GM18508 (cell line): ENCODE measurements around the gene FER.

Experiments used
- ATAC-seq: cut with Tn5 transposase; IDR thresholded peaks from one replicate; pipeline ENCODE4 v1.9.1; 2021; ENCODE audit warnings: moderate number of reproducible peaks; ENCODE audit not compliant: insufficient read depth, unreplicated experiment

Gene FER

DNA sequence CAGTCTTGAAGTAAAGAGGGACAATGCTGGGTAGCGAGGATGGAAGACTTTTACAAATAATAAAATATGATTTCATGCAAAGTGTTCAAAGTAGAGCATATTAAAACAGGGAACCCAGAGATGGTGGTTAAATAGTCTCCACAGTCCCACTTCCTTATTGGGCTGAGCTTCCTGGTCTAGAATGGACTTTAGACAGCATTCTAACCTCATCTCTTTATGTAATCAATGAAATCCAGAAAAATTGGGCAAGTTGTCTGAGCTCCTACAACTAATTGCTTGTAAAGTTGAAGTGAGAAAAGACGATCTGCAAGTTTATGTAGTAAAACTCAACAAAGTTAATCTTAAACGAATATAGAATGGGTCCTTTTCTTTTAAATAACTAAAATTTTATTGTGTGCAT is 333.2 kb downstream of the FER start:
- ATAC-seq, result no peak

DNA sequence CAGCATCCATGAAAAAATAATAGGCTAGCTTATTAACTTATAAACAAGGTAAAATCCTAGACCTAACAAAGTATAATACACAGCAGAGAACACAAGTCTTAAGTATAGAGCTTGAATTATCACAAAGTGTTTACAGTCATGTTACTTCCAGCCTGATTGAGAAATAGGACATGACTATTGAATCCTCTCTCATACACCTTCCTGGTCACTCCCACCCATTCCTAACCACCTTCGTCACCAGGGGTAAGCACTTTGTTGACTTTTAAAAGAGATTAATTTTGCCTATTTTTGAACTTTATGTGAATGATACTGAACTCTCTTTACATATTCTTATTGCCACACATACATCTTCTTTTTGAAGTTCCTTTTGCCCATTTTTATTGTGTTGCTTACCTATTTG is 336.2 kb downstream of the FER start:
- no peak for ATAC-seq

DNA sequence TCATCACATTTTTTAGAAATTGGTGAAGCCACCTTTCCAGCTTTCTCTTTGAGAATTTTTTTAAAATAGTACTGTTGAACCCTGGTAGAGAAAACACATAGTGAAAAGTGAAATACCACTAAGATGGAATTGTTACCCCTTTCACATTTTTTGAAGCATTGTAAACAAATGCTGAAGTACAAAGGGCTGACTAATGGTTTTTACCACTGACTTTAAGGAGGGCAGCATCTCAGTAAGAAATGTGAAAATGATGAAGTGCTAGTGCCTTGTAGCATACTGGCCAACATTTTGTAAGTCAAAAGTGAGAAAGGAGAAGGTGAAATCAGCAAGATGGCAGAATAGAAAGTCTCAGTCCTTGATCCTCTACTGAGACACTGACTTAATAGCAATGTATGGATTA is 341.5 kb downstream of the FER start:
- ATAC-seq, result no peak

DNA sequence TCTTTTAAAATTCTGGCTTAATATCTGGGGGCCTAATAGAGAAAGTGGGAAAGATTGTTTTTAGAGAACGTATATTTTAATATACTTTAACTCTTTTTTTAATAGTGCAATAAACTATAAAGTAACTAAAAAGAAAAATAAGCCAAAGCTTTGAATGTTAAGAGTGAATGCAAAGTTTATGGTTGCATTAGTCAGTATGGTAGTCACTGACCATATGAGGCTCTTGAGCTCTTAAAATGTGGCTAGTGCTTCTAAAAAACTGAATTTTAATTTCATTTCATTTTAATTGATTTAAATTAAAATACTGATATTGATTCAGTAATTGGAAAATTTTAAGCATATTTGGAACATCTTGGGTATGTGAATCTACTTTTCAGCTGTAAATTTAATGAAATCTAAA is 351.4 kb downstream of the FER start:
- no peak for ATAC-seq

DNA sequence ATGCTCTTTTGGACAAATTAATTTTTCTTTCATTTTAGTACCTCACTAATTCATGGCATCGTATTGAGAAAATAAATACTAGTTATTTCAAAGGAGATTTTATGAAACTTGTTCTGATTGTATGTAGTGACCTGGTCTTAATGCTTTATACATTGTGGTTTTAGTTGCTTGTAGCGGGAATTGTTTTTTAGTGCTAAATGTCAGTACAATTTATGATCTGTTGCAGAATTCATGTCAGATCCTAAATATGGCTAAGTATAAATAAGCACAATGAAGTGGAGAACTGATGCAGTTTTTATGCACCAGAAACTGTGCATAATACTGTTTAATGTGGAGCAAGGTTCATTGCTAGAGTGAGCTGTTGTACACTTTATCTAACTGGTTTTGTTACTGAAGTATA is 353.3 kb downstream of the FER start:
- no peak for ATAC-seq

DNA sequence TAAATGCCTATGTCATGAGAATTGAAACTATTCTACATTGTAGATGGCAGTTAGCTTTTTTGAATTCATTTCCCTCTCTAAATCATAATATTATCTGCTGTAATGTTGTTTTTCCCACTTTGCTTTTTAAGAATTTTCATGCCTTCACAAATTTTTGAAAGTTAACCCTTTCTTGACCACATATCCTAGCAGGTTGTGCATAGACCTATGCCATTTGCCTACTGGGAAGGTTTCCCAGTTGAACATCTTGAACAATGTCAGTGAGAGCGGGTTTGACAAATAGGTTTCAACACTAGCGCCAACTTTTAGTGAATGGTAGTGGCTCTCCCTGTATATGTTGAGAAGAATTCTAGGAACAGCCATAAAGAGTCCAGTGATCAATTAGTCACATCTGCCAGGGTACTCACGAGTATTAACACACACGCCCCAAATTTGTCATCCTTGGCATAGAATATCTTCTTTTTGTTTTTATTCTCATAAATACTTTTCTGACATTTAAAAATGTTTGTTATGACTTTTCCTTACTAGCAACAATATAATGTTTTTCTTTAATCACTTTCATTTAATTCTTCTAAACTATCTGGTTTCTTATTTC is 354.5 kb downstream of the FER start:
- no peak for ATAC-seq

DNA sequence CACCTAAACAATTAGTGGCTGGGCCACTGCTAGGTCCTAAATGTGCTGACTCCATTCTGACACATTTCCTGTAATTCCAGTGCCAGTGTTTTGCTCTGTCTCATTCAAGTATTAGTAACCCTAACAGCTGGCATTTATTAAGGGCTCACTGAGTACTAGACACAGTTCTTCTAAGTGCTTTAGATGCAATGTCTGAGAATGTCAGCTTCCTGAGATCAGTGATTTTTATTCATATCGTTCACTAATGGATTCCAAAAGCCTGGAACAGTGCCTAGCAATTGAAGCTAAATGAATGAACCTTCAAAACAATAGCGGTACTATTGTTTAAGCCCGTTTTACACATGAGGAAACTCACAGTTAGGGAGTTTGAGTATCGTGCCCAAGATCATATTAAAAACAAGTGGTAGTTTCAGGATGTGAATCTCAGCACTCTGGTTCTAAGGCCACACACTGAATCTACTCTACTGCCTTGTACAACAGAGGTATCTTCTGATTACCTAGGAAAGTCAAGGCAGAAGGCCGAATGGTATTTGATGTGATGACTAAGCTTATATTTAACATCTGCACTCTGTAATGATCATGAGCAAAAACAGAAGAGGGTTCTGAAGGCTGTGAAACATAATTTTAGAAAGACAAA is 358.1 kb downstream of the FER start:
- ATAC-seq, result no peak

DNA sequence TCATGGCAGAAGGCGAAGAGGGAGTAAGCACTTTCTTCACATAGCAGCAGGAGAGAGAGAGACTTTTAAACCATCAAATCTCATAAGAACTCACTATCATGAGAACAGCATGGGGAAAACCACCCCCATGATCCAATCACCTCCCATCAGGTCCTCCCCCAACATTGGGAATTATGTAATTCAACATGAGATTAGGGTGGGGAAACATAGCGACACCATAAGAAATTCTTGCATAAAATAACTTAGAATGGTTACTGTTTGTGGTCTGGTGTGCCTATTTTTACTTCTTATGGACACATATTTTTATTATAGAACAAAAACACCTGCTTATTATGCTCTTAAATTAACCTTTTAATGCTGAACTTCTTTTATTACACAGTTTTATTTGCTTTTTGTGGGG is 364.0 kb downstream of the FER start:
- no peak for ATAC-seq

DNA sequence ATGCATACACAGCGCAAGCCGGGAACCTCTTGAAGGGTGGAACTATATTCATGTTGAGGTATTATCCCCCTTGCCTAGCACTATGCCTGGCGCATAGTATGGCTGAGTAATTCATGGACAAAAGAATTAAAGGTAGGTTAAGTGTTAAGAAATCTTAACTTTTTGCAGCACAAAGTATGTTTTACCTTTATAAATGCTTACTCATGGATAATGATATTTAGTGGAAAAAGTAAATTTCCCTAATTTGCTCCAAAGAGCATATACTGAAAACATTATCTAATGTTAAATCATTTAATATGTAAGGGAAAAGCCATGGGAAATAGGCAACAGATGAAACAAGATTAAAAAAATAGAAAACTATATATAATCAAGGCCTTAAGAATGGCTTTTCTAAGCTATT is 365.9 kb downstream of the FER start:
- no peak for ATAC-seq

DNA sequence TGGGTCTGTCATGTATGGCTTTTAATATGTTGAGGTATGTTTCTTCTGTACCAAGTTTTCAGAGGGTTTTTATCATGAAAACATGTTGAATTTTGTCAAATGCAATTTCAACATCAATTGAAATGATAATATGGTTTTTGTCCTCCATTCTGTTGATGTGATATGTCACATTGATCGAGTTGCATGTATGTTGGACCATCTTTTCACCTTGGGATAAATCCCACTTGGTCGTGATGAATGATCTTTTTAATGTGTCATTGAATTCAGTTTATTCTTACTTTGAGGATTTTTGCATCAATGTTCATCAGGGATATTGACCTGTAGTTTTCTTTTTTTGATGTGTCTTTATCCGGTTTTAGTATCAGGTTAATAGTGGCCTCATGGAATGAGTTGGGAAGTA is 373.5 kb downstream of the FER start:
- no peak for ATAC-seq

DNA sequence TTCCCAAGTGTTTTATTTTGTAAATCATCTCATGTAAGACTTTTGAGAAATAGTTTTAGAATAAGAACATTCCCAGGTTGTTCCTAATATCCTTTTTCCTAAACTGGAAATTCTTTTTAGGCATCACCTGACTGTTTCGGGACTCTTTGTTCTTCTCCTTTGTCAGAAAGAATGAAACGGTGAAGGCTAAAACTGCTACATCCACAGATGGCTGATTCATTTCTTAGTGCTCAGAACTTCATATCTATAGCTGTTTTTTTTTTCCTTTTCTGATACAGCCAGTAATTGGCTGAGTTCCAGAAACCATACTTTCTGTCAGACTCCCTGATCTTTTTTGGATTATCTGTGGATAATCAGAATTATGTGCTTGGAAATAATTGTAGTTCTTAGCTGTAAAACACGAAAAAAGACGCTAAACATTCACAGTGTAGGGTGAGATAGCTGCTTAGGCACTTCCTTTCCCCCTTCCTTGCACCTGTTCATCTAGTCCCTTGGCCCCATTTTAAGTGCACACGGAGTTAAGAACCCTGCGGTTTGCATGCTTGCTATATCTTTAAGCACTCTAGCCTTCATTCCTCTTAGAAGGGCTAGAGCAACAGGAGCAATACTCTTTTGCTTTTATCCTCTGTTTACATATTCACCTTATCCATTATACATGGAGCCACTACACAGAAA is 378.2 kb downstream of the FER start:
- ATAC-seq, result no peak

DNA sequence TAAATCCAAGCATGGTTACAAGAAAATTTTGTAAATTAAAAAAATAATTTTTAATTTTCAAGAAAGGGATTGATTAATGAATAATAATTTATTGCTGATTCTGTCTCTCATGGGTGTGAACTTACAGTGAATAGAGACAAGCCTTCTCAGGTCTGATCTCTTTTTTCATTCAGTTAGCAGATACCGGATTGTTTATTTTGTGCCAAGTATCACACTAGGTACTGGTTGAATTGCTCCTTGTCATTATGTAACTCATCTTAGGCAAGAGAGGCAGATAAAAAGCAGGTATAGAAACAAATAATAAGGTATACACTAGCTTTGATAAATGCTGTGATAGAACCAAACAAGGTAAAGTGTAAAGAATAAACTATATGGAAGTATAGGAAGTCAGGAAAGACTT is 378.8 kb downstream of the FER start:
- ATAC-seq, result no peak

DNA sequence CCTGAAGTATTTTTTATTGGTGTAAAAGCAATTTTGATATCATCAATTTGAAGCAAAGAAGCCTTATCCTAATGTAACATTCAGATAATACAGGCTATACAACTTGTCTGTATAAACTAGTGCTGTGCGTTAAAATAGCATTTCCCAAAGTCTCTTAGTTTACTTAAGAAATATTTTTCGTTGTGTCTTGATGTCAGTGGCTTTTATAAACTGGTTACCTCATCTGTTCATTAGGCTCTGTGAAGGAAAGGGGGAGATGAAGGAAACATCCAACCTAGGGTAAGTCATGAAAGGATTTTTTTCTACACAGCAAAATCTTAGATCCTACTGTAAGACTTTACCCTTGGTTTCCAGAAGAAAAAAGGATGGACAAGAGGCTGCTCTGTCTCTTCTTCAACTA is 389.2 kb downstream of the FER start:
- ATAC-seq, result no peak

DNA sequence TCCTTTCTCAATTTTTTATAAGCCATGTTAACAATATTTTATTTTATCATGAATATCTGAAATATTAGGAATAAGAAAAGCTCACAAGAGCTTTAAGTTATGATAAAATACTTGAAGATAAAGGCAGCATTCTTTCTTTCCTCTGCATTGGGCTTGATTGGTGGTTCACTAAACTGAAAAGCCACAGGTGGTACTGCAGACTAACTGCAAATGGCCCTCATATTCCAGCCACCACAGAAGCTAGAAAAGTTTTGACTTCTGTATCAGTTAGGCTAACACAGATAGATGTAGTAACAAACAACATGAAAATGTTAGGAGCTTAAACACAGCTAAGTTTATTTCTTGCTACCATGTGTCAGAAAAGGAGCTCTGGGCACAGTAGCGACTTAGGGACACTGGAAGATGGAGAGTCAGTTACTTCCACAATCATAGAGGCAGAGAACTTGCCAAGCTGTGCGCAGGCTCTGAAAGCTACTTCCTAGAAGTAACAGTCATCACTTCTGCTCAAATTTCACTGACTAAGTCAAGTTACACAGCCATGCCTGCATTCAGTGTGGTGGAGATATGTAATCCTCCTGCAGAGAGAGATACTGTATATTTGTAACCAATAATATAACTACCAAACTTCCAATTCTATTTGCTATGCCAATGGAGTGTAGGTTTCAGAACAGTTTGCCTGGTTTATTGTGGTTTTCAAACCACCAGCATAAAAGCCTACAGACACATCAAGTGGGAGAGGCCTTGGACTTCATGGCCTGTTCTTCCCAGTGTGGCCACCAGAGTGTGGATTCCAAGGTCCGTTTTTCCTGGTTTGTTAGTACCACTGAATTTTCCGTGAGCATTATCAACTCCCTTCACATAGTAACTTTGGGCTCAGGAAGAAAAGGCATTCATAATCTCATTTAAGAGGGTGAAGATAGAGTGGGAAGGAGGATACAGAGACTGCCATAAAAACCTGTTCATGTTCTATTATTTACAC is 393.8 kb downstream of the FER start:
- no peak for ATAC-seq

DNA sequence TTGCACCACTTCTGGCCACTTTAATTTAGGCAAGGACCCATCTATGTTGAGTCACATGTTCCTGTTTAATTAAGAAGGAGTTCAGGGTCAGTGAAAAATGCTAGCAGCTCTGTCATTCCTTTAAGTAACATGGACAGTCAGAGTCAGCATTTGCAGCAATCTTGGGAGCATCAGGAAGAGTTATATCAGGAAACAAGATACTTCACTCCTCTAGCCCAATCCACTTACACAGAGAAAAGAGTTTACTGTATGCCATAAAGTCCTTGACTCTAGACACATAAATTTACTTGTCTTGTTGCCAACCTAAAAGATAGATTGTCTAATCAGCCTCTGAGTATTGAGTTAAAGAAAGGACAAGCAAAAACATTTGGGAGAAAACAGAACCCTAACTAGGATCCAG is 395.3 kb downstream of the FER start:
- no peak for ATAC-seq

DNA sequence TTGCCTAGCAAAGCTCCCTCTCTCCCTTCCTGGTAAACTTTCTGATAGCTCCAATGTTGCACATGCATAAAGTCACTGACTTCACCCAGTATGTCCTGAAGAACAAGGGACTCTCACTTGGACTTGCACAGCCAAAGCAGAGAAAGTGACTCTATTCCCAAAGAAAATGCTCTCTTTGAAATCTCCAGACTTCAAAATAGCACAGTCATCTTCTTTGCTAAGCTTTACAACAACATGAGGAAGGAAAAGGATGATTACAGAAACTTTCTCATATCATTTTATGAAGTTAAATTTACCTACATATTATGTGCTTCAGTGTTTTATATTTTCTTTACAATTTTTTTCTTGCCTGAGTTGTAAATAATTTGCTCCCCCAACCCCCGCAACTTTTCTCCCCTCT is 397.4 kb downstream of the FER start:
- no peak for ATAC-seq

DNA sequence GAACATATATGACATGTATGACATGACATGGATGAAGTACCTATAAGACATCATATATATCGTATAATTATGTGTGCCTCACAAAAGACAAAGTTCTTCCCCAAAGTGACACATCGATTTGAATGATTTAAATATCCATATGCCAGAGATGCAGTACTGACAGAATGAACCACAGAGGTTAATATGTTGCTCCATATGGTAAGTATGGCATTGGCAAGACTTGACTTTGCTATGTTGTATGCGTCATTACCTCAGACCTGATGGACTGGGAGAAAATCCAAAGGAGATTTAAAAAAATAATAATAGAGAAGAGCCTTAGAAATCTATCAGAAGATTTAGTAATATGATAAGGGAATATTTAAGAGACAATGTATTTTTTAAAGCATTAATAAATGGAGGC is 398.9 kb downstream of the FER start:
- no peak for ATAC-seq

DNA sequence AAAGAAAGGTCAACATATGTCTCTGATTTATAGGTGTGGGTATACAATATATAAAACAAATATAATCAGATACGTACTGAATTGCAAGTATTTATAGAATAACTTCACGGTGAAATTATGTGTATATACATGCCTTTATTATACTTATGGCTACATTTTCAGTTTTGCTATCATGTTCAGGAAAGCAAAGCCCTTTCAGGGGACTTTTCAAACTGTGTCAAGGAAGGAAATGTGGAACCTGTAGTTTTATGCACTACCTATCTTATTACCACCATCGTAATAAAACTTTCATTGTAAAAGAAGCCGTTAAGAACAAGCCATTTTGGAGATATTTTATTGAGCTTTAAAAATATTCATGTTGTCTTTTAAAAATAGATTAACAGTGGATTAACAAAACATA is 404.9 kb downstream of the FER start:
- no peak for ATAC-seq

DNA sequence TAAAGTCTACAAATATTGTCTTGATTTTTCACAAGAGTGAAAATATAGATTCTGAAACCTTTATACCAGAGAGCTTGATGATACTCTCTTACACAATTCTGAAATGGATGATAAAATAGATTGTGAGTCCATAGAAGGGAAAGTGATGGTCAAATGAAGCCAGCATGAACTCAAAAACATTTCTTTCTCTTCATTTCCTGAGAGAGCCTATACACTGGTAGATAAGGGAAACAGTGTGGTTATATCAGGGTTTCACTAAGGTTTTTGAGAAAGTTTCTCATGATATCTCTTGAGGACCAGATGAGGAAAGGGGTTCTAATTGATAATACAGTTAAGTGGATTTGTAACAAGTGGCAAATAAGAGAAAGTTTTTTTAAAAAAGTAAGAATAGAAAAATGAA is 407.9 kb downstream of the FER start:
- peak; percentile 59 for ATAC-seq

DNA sequence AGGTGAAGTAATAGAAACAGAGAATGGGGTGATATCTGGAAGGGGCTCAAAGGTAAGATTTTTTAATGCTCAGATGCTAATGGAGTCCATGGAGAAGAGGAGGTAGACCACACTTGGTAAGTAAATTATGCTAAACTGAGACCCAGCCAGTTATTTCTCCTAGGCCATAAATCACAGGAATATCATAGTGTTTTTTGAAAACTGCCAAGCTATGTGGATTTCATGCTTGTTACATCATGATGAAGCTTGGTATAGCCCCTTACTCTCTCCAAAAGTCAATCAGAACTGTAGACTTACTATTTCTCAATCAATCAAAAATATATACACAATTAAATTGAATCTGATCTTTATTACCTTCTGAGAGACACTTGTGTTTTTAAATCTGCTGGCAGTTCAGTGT is 409.2 kb downstream of the FER start:
- no peak for ATAC-seq

DNA sequence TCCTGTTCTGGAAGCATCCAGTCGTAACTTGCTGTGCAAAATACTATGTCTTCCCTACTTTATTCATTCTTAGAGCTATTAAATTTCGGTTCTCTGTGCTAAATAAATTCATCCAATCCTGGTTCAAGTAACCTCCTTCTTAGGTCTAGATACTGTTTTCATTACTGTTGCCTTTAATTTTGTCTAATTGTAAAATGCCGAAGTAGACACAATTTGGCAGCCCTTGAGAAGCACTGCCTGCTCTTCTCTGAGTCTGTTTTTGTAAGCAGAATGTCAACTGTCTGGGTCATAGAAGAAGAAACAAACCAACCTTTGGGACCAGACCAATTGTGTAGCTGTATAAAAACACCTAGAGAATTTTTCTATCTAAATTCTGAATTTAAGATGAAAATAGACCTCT is 412.8 kb downstream of the FER start:
- ATAC-seq, result no peak
